SKM-1 (cell line): ENCODE measurements around the gene RBM38.

Experiments
- DNase-seq: peaks from one replicate; lab custom pipeline; 2025; ENCODE audit not compliant: unreplicated experiment; lab: John Stamatoyannopoulos, UW

Gene RBM38

DNA sequence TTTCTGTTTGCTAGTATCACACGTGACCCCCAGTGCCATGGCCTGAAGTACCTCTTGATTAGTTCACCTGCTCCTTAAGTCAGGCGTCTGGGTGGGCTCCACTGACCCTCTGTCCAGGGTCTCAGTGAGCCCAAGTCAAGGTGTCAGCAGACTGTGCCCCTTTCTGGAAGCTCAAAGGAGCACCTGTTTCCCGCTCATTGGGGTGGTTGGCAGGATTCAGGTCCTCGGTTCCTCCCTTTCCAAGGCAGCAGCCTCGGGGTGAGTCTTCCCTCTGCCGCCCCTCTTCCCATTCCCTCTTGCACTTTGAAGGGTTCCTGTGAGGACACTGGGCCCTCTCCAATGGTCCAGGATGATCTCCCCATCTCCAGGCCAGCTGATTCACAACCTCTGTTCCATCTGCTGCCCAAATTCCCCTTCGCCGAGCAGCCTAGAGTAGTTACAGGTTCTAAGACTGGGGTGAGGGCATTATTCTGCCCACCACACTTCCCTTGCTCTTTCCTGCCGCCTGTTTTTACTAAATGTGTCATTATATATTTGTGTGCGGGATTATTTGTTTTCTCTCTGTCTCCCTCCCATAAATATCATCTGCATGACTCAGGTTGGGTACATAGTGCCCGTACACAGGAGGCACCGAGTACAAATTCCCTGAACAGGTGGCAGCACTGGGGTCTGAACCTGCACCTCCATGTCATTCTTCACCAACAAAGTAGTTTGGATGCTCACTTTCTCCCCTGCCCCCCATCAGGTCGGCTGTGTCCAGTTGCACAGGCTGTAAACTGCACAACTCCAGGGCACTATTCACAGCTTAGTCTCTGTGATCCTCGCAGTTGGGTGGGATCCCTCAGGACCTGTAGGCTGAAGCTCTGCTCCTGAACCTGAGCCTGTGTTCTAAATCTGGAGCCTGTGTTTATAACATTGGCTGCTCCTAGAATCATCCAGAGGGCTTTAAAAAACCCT, 58.5 kb downstream of the RBM38 start:
- no peak for DNase-seq

DNA sequence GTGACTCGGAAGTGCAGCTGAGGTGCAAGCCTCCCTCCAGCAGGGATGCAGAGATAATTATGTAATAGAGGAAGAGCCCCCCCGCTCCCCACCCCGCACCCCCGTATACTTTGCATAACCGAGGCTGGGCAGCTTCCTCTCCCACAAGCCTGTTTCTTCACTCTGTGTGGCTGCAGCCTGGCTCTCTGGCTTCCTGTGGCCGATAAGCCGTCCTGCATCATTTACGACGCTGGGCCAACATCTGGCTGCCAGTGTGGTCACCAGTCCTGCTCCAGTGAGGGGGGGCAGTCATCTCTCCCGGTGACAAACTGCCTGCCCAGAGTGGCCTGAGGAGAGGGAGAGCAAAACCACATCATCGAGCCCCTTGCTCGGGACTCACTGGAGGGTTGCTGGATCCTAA, 59.2 kb downstream of the RBM38 start:
- peak; percentile 91 for DNase-seq

DNA sequence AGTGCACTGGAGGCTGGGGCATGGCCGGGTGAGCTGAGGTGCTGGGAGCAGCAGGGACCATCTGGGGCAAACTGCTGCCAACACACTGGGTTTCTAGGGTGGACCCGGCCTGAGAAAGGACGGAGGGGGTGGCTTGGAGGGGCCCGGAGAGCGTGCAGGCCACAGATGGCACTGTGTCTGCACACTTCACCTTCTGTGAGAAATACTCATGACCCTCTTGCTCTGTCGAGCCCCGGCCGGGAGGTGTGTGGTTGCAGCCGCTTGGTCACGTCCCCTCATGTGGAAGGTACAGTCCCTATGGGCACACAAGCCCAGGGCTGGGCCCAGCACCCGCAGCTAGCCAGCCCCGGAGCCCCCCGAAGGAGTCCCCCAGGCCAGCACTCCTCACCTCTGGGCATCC, 59.7 kb downstream of the RBM38 start:
- DNase-seq = no peak

DNA sequence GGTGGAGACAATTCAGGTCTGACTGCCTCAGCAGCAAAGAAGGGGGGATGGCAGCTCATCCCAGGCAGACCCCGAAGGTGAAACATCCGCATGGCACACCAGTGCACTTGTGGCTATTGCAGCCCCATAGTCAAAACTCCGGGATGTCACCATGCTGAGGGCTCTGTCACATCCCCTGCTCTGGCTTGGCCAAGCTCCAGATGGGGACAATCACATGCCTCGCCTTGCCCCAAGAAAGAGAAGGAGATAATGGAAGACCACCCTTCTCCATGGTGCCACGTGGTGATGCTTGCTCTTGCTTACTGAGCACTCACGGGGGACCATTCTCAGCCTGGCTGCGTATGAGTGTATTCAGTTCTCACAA, 60.2 kb downstream of the RBM38 start:
- no peak for DNase-seq

DNA sequence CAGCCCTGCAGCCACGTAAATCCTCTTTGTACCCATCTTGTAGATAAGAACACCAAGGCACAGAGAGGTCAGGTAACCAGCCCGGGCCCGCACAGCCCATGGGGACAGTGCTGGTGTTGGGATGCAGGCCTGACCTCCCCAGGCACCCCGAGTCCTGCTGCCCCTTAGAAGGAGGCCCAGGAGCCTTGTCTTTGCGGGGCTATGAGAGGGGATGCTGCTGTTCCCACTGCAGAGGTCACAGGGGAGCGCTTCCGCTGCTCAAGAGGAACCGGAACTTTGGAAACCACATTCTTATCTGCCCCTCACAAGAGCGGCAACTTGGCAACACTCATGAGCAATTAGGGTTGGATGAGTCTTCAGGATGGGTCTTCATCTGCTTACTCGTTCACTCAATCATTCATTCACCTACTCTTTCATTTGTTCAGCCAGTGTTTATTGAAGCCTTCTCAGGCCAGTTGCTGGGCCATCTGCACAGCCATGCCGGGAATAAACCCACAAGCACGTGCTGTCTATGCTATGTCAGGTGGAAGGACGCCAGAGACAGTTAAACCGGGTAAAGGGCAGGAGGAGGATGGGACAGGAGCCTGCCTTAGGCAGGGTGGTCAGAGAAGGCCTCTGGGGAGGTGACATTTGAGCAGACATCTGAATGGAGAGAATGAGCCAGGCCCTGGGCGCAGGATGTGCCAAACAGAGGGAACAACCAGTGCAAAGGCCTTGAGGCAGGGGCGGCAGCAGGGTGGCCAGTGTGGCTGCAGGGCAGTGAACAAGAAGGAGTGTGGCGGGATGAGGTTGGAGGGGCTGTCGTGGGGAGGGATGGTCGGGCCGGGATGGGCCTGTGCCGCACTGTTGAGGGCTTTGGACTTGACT, 60.8 kb downstream of the RBM38 start:
- DNase-seq = peak; percentile 85

DNA sequence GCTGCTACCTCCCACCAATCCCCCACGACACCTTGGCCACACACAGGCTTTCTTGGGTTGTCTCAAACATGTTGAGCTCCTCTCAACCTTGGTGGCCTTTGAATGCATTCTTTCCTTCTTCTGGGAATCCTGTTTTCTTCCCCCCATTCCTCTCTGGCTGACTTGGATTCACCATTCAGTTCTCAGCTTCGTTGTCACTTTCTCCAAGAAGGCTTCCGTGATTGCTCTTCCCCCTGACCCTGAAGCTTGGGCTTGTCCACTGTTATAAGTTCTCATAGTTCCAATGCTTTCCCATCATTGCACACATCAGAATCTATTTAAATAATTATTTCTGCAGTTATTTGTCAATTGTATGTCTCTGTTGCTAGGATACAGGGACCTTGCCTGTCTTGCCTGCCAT, 64.2 kb downstream of the RBM38 start:
- DNase-seq = no peak

DNA sequence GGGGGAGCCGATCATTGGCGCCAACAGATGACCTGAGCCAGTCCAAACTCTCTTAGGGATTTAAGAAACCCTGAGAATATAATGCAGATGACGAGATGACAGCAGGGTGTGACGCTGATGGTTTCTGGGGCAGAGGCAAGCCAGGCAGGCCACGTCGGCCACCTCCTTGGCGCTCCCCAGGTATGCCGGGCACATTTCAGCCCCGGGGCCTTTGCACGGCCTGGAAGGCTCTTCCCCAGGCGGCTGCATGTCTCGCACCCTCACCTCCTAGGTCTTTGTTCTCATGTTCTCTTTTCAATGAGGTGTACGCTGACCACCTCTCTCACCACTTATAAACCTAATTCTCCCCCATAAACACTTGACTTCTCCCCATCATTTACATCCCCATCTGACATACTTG, 64.9 kb downstream of the RBM38 start:
- DNase-seq = no peak

DNA sequence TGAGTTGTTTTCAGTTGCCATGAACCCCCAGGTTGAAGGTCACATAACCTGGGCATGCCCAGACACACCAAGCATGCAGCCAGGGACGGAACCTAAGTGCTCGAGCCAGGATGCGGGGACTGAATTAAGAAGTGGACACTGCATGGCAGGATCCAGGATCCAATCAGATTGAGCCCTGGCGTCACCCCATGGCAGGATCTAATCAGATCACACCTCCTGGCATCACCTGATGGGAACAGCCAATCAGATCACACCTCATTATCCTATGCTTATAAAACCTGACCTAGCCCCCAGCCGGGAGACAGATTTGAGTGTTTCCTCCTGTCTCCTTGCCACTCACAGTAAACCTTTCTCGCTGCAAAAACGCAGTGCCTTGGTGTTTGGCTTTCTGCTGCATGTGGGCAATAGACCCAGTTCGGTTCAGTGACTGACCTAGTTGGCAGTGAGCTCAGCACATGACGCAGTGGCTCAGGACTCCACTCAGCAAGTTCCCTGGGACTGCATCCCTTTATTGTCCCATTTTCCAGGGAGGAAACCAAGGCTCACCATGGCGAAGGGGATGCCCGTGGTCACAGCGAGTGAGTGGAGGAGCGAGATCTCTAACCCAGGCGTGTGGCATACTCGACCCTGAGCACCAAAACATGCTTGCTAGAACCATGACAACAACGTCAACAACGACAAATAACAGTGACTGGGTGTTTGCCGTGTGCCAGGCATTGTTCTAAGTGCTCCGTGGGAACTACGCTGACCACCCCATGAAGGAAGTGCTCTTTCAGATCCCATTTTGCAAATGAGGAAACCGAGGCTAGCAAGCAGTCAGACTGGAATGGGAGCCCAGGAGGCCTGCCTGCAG, 66.3 kb downstream of the RBM38 start:
- DNase-seq = no peak

DNA sequence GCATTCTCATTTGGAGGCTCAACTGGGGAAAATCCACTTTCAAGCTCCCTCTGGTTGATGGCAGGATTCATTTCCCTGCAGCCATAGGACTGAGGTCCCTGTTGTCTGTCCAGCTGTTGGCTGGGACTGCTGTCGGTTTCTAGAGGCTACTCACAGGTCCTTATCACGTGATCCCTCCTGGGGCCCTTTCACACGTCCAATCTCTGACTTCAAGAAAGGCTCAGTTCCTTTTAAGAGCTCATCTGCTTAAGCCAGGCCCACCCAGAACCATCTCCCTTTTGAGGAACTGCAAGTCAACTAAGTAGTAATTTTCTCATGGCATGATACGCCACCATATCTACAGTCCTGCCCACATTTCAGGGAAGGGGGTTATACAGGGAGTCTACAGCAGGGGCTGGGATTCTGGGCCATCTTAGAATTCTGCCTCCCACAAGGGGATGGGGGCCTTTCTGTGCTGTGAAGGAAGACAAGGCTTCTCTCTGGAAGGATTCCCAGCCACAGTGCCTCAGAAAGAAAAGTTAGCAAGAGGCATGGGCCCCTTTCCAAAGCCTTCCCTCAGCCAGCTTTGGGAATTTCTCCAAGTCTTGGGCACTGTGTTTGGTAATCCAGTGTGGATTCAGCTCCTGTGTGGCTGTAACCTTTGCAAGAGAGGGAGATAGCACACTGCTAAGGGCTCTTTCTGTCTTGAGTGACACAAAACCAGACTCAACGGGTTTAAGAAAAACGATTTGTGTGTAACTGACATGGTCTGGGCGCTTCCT, 67.4 kb downstream of the RBM38 start:
- DNase-seq = no peak
